C4-2B (cell line): ENCODE data around the gene PSMF1.

ENCODE experiments used
- CTCF ChIP-seq: fragments of 450-650 bp; conservative IDR thresholded peaks from 2 replicates; pipeline ENCODE4 v1.5.1; 2017; ENCODE audit warnings: mild to moderate bottlenecking
- ZFX ChIP-seq: fragments of 450-650 bp; IDR thresholded peaks from 2 replicates; pipeline ENCODE4 v1.6.1; 2017

DNA sequence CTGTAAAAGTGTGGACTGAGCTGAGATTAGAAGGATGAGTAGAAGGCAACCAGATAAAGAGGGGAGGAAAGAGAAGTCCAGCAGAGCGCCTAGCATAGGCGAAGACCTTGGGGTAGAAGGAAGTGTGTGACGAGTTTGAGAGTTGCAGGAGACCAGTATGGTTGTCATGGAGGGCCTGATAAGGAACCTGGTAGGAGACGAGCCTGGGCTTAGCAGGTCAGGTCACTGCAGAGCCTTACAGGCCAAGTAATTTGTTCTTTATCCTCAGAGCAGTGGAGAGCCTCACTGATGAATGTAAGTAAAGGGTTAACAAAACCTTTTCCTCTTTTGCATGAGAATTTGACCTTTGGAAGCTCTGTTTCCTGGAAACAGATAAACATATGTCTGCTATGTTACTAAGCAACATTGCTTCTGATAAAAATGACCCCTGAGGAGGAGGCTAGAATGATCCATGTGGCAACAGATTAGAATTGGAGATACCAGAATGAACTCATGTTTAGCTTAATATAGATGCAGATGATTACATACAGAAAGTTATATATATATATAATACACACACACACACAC, 69.3 kb downstream of the PSMF1 start:
- TF ChIP-seq CTCF (no peak), ZFX (no peak)
